HepG2 (cell line): ENCODE results near the gene SKIDA1. TPM values are rescaled to one million over a fixed set of nuclear protein-coding genes. Genes with fewer than 3 reads are reported as not detected.

Source experiments
- CAMTA2 ChIP-seq: sonication (generic); formaldehyde crosslinking; IDR thresholded peaks from 2 replicates; pipeline ENCODE4 v1.4.0; 2020; ENCODE audit warnings: mild to moderate bottlenecking, missing genetic modification reagents, borderline replicate concordance
- IKZF4 ChIP-seq: sonication (generic); formaldehyde crosslinking; IDR thresholded peaks from 2 replicates; pipeline ENCODE4 v1.5.1; 2020; ENCODE audit warnings: borderline replicate concordance, mild to moderate bottlenecking, low read depth, missing genetic modification reagents; ENCODE audit errors: not compliant biosample characterization
- KLF12 ChIP-seq: sonication (generic); formaldehyde crosslinking; IDR thresholded peaks from 2 replicates; pipeline ENCODE4 v1.4.0; 2020; ENCODE audit warnings: missing genetic modification reagents, borderline replicate concordance
- MBD4 ChIP-seq: IDR thresholded peaks from 2 replicates; pipeline ENCODE4 v1.6.1; 2012; ENCODE audit warnings: low read length, inconsistent platforms, borderline replicate concordance
- MED13 ChIP-seq: sonication (generic); formaldehyde crosslinking; IDR thresholded peaks from 2 replicates; pipeline ENCODE4 v1.5.0; 2020; ENCODE audit warnings: missing genetic modification reagents
- NCOA5 ChIP-seq: sonication (generic); formaldehyde crosslinking; IDR thresholded peaks from 2 replicates; pipeline ENCODE4 v1.4.0; 2020; ENCODE audit warnings: missing genetic modification reagents
- NFIC ChIP-seq: IDR thresholded peaks from 2 replicates; pipeline ENCODE4 v1.6.1; 2012; ENCODE audit warnings: mild to moderate bottlenecking, low read length, inconsistent platforms
- NFKB2 ChIP-seq: sonication (generic); formaldehyde crosslinking; IDR thresholded peaks from 2 replicates; pipeline ENCODE4 v1.4.0; 2020; ENCODE audit warnings: missing genetic modification reagents, borderline replicate concordance
- POGZ ChIP-seq: sonication (generic); formaldehyde crosslinking; IDR thresholded peaks from 2 replicates; pipeline ENCODE4 v1.4.0; 2020; ENCODE audit warnings: mild to moderate bottlenecking, missing genetic modification reagents
- PRMT3 ChIP-seq: sonication (generic); formaldehyde crosslinking; IDR thresholded peaks from 2 replicates; pipeline ENCODE4 v1.8.1; 2022; ENCODE audit warnings: low read depth, mild to moderate bottlenecking, moderate library complexity, missing genetic modification reagents, borderline replicate concordance
- SCMH1 ChIP-seq: sonication (generic); formaldehyde crosslinking; IDR thresholded peaks from 2 replicates; pipeline ENCODE4 v1.9.0; 2021; ENCODE audit warnings: missing genetic modification reagents, mild to moderate bottlenecking, borderline replicate concordance
- SOX6 ChIP-seq, 2 experiments: fragments of 450-650 bp in 1 of 2; sonication (generic) in 1 of 2; formaldehyde crosslinking in 1 of 2; IDR thresholded peaks; 2 replicates each; pipeline versions ENCODE4 v1.4.0 to v1.6.1; 2017 to 2020; ENCODE audit warnings: antibody characterized with exemption in 1 of 2, mild to moderate bottlenecking in 1 of 2, missing genetic modification reagents in 1 of 2
- ZNF30 ChIP-seq: sonication (generic); formaldehyde crosslinking; IDR thresholded peaks from 2 replicates; pipeline ENCODE4 v1.5.0; 2020; ENCODE audit warnings: mild to moderate bottlenecking, missing genetic modification reagents
- ZNF570 ChIP-seq: sonication (generic); formaldehyde crosslinking; IDR thresholded peaks from 2 replicates; pipeline ENCODE4 v1.4.0; 2020; ENCODE audit warnings: mild to moderate bottlenecking, missing genetic modification reagents, borderline replicate concordance
- polyA plus RNA-seq, 8 experiments: library from polyadenylated mRNA; depleted of rRNA in 3 of 8; stranded (reverse) in 7 of 8; unstranded in 1 of 8; fragments of >200 nt; fragmentation: Illumina TruSeq in 4 of 8; extraction: Trizol in 4 of 8; gene quantifications; 2 replicates each; pipeline versions ENCODE4 v1.2.1 to v1.2.3, GENCODE V29; 2011 to 2016; ENCODE audit warnings: low read depth in 4 of 8, missing spikeins in 1 of 8, mixed read lengths in 1 of 8; ENCODE audit not compliant: insufficient read depth in 1 of 8
- total RNA-seq, 5 experiments: library from RNA; depleted of rRNA; stranded (reverse); fragments of >200 nt; fragmentation: Illumina TruSeq; extraction: Trizol; gene quantifications; 2 replicates each; pipeline ENCODE4 v1.2.3, GENCODE V29; 2016; ENCODE audit warnings: low read depth in 1 of 5
- TF ChIP-seq, protein P1 (sequence below): sonication (generic); formaldehyde crosslinking; IDR thresholded peaks from one replicate; pipeline ENCODE4 v1.5.1; 2020; ENCODE audit warnings: mild to moderate bottlenecking, missing genetic modification reagents; ENCODE audit errors: not compliant biosample characterization

SKIDA1 gene
- total and polyA plus RNA-seq, 2 of the 13 experiments (the other 11 are each of a cell fraction or from before 2014, with no cell fraction given), result 0.73 to 1.5 TPM

- TF ChIP-seq, protein P1, sequence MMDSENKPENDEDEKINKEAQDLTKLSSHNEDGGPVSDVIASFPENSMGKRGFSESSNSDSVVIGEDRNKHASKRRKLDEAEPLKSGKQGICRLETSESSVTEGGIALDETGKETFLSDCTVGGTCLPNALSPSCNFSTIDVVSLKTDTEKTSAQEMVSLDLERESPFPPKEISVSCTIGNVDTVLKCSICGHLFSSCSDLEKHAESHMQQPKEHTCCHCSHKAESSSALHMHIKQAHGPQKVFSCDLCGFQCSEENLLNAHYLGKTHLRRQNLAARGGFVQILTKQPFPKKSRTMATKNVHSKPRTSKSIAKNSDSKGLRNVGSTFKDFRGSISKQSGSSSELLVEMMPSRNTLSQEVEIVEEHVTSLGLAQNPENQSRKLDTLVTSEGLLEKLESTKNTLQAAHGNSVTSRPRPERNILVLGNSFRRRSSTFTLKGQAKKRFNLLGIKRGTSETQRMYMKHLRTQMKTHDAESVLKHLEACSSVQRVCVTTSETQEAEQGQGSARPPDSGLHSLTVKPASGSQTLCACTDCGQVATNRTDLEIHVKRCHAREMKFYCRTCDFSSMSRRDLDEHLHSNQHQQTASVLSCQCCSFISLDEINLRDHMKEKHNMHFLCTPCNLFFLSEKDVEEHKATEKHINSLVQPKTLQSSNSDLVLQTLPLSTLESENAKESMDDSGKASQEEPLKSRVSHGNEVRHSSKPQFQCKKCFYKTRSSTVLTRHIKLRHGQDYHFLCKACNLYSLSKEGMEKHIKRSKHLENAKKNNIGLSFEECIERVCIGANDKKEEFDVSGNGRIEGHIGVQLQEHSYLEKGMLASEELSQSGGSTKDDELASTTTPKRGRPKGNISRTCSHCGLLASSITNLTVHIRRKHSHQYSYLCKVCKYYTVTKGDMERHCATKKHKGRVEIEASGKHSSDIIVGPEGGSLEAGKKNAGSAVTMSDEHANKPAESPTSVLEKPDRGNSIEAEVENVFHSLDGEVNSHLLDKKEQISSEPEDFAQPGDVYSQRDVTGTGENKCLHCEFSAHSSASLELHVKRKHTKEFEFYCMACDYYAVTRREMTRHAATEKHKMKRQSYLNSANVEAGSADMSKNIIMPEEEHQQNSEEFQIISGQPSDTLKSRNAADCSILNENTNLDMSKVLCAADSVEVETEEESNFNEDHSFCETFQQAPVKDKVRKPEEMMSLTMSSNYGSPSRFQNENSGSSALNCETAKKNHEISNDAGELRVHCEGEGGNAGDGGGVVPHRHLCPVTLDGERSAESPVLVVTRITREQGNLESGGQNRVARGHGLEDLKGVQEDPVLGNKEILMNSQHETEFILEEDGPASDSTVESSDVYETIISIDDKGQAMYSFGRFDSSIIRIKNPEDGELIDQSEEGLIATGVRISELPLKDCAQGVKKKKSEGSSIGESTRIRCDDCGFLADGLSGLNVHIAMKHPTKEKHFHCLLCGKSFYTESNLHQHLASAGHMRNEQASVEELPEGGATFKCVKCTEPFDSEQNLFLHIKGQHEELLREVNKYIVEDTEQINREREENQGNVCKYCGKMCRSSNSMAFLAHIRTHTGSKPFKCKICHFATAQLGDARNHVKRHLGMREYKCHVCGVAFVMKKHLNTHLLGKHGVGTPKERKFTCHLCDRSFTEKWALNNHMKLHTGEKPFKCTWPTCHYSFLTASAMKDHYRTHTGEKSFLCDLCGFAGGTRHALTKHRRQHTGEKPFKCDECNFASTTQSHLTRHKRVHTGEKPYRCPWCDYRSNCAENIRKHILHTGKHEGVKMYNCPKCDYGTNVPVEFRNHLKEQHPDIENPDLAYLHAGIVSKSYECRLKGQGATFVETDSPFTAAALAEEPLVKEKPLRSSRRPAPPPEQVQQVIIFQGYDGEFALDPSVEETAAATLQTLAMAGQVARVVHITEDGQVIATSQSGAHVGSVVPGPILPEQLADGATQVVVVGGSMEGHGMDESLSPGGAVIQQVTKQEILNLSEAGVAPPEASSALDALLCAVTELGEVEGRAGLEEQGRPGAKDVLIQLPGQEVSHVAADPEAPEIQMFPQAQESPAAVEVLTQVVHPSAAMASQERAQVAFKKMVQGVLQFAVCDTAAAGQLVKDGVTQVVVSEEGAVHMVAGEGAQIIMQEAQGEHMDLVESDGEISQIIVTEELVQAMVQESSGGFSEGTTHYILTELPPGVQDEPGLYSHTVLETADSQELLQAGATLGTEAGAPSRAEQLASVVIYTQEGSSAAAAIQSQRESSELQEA (CRISPR knock-in tag), result peak; percentile 79
- TF ChIP-seq NCOA5 (CRISPR knock-in tag) (no peak), ZNF570 (no peak), CAMTA2 (no peak; the same call in 1 of the 2 replicates), MED13 (CRISPR knock-in tag) (peak; percentile 92), NFKB2 (peak; percentile 89), SOX6 (IDR thresholded peaks at IDR 0.05) (no peak), SOX6 (CRISPR knock-in tag; IDR thresholded peaks at IDR 0.05) (peak; percentile 86), POGZ (CRISPR knock-in tag) (peak; percentile 86), IKZF4 (CRISPR knock-in tag) (peak; percentile 30), KLF12 (CRISPR knock-in tag) (peak; percentile 50; the same call in 1 of the 2 replicates), PRMT3 (CRISPR knock-in tag) (peak; percentile 96), SCMH1 (CRISPR knock-in tag) (no peak), NFIC (no peak), MBD4 (no peak), ZNF30 (CRISPR knock-in tag) (no peak)
Observed at GRCh38 chr10:21495752-21496342, 29.6 kb downstream of the SKIDA1 start (continued).
